Measurements from ENCODE around the gene ANO1. TPM values are rescaled to one million over a fixed set of nuclear protein-coding genes. Genes with fewer than 3 reads are reported as not detected.

The ANO1 gene
- total RNA-seq, 1 donor from 2014 or later: 244 TPM

GRCh38 chr11:70202920-70203750, 125.0 kb downstream of the ANO1 start, which contains the start of gene FADD:
FADD (plus strand) TSS chr11:70203296; CDS start chr11:70203460, 164 bp downstream.
- Histone ChIP-seq H3K27me3 (no peaks in the 10 kb centered on the region), H3K4me3 (peak within 1 kb of the TSS; percentile 78 to 97), H3K27ac (peak within 1 kb of the TSS; percentile 82 to 94), H3K9me3 (no peaks in the 10 kb centered on the region), H3K36me3 (peaks cover 19 to 21% of the 10 kb centered on the region in 2 donors), H3K4me1 (peaks cover 5 to 18% of the 10 kb centered on the region in 2 donors)
- intact Hi-C loops (cut with DNase I): loop anchor here (1.0 to 5.0 kb wide), 3 partner anchors 49 to 194 kb away; partner anchors contain the start of genes CTTN and PPFIA1
- no peak for TF ChIP-seq CTCF (IDR thresholded peaks at IDR 0.05)
- peak; percentile 60 to 95 for DNase-seq (ENCODE audit: low spot score in 2 of 2)

DNA sequence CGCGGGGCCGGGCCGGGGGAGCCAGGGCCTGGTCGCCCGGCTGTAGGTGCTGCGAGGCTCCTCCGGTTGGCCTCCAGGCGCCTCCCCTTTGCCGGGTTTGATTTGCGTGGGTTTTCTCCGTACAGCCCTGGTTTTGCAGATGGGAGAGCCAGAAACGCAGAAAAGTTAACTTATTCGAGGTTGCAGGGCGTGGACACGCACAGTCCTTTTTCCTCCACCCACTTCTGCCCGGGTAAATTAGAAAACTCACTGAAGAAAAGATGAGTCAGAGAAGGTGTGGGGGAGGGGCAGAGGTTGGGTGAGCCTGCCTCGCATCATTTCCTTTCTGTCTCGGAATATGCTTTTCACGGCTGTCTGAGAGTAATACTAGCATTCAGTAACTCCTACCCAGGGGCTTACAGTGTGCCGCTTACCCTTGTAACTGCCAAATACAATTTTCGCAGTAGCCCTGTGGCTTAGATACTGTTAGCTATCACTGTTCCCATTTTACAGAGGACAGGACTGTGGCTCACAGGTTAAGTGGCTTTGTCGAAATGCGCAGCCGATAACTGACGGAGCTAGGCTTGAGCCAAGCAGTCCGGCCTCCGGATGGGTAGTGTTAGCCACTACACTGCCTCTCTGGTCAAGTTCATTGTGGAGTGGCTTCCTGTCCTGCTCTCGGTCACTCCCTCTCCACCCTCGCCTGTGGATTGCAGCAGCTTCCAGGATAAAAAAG, 125.8 kb downstream of the ANO1 start:
- no peaks in the 10 kb centered on the region for H3K9me3 ChIP-seq
- peaks cover 26 to 27% of the 10 kb centered on the region in 2 donors for H3K36me3 ChIP-seq
- peak overlapping the region; percentile 82 to 94 for H3K27ac ChIP-seq
- peaks cover 5 to 18% of the 10 kb centered on the region in 2 donors for H3K4me1 ChIP-seq
- H3K4me3 ChIP-seq: peak overlapping the region; percentile 78 to 97
- intact Hi-C loops (cut with DNase I): loop anchor here (1.0 to 5.0 kb wide), 3 partner anchors 48 to 193 kb away; partner anchors contain the start of genes CTTN and PPFIA1
- peak in 1 of 2 donors; percentile 88 for DNase-seq (ENCODE audit: low spot score in 2 of 2)
- TF ChIP-seq CTCF (IDR thresholded peaks at IDR 0.05): no peak
- no peaks in the 10 kb centered on the region for H3K27me3 ChIP-seq

- intact Hi-C loops (cut with DNase I): loop anchor here (5.0 kb wide), 1 partner anchor 193 kb away; the partner anchor contains the start of gene CTTN
- H3K27ac ChIP-seq: peak overlapping the region; percentile 82 to 94
- H3K36me3 ChIP-seq: peaks cover 30 to 33% of the 10 kb centered on the region in 2 donors
Measured at GRCh38 chr11:70204466-70204799, 126.3 kb downstream of the ANO1 start.

GRCh38 chr11:70205049-70205725, 127.1 kb downstream of the ANO1 start:
- DNase-seq (ENCODE audit: low spot score in 2 of 2): no peak
- Histone ChIP-seq H3K4me1 (peaks cover 5 to 18% of the 10 kb centered on the region in 2 donors), H3K36me3 (peaks cover 30 to 34% of the 10 kb centered on the region in 2 donors), H3K27ac (peak overlapping the region; percentile 82 to 94), H3K4me3 (peak overlapping the region in 1 of 2 donors; percentile 78), H3K9me3 (no peaks in the 10 kb centered on the region), H3K27me3 (no peaks in the 10 kb centered on the region)
- intact Hi-C loops (cut with DNase I): no loop called here
- TF ChIP-seq CTCF (IDR thresholded peaks at IDR 0.05): no peak

More at GRCh38 chr11:70204466-70204799, 126.3 kb downstream of the ANO1 start:
- no peaks in the 10 kb centered on the region for H3K9me3 ChIP-seq
- H3K27me3 ChIP-seq: no peaks in the 10 kb centered on the region
- peaks cover 5 to 18% of the 10 kb centered on the region in 2 donors for H3K4me1 ChIP-seq
- no peak for TF ChIP-seq CTCF (IDR thresholded peaks at IDR 0.05)
- peak overlapping the region; percentile 78 to 97 for H3K4me3 ChIP-seq
- no peak for DNase-seq (ENCODE audit: low spot score in 2 of 2)

- Histone ChIP-seq H3K4me1 (peaks cover 5 to 18% of the 10 kb centered on the region in 2 donors), H3K27me3 (no peaks in the 10 kb centered on the region), H3K27ac (no peak overlapping the region), H3K9me3 (no peaks in the 10 kb centered on the region), H3K36me3 (peaks cover 30 to 34% of the 10 kb centered on the region in 2 donors), H3K4me3 (no peak overlapping the region)
- no peak for TF ChIP-seq CTCF (IDR thresholded peaks at IDR 0.05)
- intact Hi-C loops (cut with DNase I): no loop called here
- no peak for DNase-seq (ENCODE audit: low spot score in 2 of 2)
Measured at GRCh38 chr11:70205766-70206165, 127.6 kb downstream of the ANO1 start.

Data from ascending aorta (tissue), 2 donors.